SK-N-MC (cell line): ENCODE measurements around the gene SYCN.

Experiments
- EZH2 ChIP-seq: fragments of 200-600 bp; sonication (generic); IDR thresholded peaks from one replicate; pipeline ENCODE4 v1.6.1; 2017; ENCODE audit warnings: antibody characterized with exemption
- FOXP2 ChIP-seq: optimal IDR thresholded peaks from 2 replicates; pipeline ENCODE3; 2011; ENCODE audit warnings: mild to moderate bottlenecking, moderate library complexity; ENCODE audit not compliant: insufficient read depth; ENCODE audit errors: extremely low read length, control extremely low read depth
- POLR2AphosphoS5 ChIP-seq: IDR thresholded peaks from 2 replicates; pipeline ENCODE4 v1.6.1; 2012; ENCODE audit warnings: mild to moderate bottlenecking, low read depth, low read length, borderline replicate concordance

DNA sequence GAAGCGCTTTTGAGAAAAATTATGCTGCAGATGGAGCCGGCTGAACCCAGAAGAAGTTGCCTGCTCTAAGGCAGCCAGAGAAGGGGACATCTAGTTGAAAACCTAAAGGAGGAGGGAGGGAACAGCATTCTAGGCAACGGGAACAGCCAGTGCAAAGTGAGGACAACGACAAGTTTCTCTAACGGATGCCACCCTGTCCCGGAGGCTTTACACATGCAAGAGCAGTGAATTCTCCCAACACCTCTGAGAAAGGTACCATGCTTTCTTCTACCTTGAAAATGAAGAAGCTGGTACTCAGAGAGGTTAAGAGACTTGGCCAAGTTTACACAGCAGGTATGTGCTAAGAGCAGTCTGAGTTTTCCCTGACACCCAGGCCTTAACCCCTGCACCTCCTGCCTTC, 34.9 kb upstream of the SYCN start:
- TF ChIP-seq POLR2AphosphoS5 (no peak), EZH2 (no peak), FOXP2 (no peak)
